Mesenchymal stem cell (in vitro differentiated cells and primary cell): Measurements from ENCODE around the gene SORCS3.

ENCODE experiments used
- DNase-seq: peaks from one replicate; pipeline ENCODE4 v3.0.0-alpha.2; 2013
- H2AFZ ChIP-seq: one replicate; pipeline ENCODE4 v1.6.1; 2013; ENCODE audit warnings: low read depth, mild to moderate bottlenecking, control low read depth, inconsistent platforms, low read length, moderate library complexity
- H2AK5ac ChIP-seq: 2 replicates; pipeline ENCODE4 v1.6.1; 2013; ENCODE audit warnings: low read length, moderate library complexity, mild to moderate bottlenecking, inconsistent platforms; ENCODE audit not compliant: severe bottlenecking
- H2BK120ac ChIP-seq: one replicate; pipeline ENCODE4 v1.6.1; 2013; ENCODE audit warnings: low read depth, mild to moderate bottlenecking, inconsistent platforms, low read length, moderate library complexity
- H2BK12ac ChIP-seq, 2 experiments: one replicate each; pipeline ENCODE4 v1.6.1; 2013; ENCODE audit warnings: inconsistent platforms in 2 of 2, low read length in 2 of 2, mild to moderate bottlenecking in 2 of 2, moderate library complexity in 2 of 2, control low read depth in 1 of 2
- H2BK15ac ChIP-seq: one replicate; pipeline ENCODE4 v1.6.1; 2013; ENCODE audit warnings: mild to moderate bottlenecking, low read depth, inconsistent platforms; ENCODE audit not compliant: poor library complexity, severe bottlenecking
- H2BK5ac ChIP-seq: 2 replicates; pipeline ENCODE4 v1.6.1; 2013; ENCODE audit warnings: low read depth, mild to moderate bottlenecking, low read length, control low read depth, inconsistent platforms; ENCODE audit not compliant: poor library complexity, severe bottlenecking
- H3K14ac ChIP-seq, 2 experiments: one replicate each; pipeline ENCODE4 v1.6.1; 2013; ENCODE audit warnings: inconsistent platforms in 2 of 2, low read length in 2 of 2, control low read depth in 1 of 2, mild to moderate bottlenecking in 1 of 2, moderate library complexity in 1 of 2
- H3K18ac ChIP-seq, 2 experiments: one replicate each; pipeline ENCODE4 v1.6.1; 2013; ENCODE audit warnings: inconsistent platforms in 2 of 2, low read length in 2 of 2, control low read depth in 1 of 2, low read depth in 1 of 2, mild to moderate bottlenecking in 1 of 2
- H3K23ac ChIP-seq, 2 experiments: one replicate each; pipeline ENCODE4 v1.6.1; 2013; ENCODE audit warnings: inconsistent platforms in 2 of 2, low read length in 2 of 2, mild to moderate bottlenecking in 2 of 2, moderate library complexity in 2 of 2, control low read depth in 1 of 2
- H3K27ac ChIP-seq: 2 replicates; pipeline ENCODE4 v1.5.1; 2013; ENCODE audit warnings: mild to moderate bottlenecking, moderate library complexity, low read length, control low read depth, inconsistent platforms; ENCODE audit not compliant: poor library complexity, severe bottlenecking
- H3K27me3 ChIP-seq, 2 experiments: 2 replicates each; pipeline versions ENCODE4 v1.6.1 to v1.7.0; 2013; ENCODE audit warnings: low read length in 2 of 2, mild to moderate bottlenecking in 2 of 2, moderate library complexity in 2 of 2, control low read depth in 1 of 2, inconsistent platforms in 1 of 2; ENCODE audit not compliant: control insufficient read depth in 1 of 2, insufficient read depth in 1 of 2
- H3K36me3 ChIP-seq, 2 experiments: 2 replicates each; pipeline versions ENCODE4 v1.6.1 to v1.7.0; 2013; ENCODE audit warnings: low read length in 2 of 2, control low read depth in 1 of 2, inconsistent platforms in 1 of 2, low read depth in 1 of 2, mild to moderate bottlenecking in 1 of 2; ENCODE audit not compliant: insufficient read depth in 2 of 2, control insufficient read depth in 1 of 2
- H3K4ac ChIP-seq, 2 experiments: one replicate each; pipeline ENCODE4 v1.6.1; 2013; ENCODE audit warnings: inconsistent platforms in 2 of 2, low read length in 2 of 2, mild to moderate bottlenecking in 2 of 2, moderate library complexity in 2 of 2, control low read depth in 1 of 2, low read depth in 1 of 2
- H3K4me1 ChIP-seq: 2 replicates; pipeline ENCODE4 v1.6.1; 2013; ENCODE audit warnings: low read depth, low read length, control low read depth; ENCODE audit not compliant: control insufficient read depth, insufficient read depth
- H3K4me2 ChIP-seq: 2 replicates; pipeline ENCODE4 v1.6.1; 2013; ENCODE audit warnings: low read length, mild to moderate bottlenecking, inconsistent platforms; ENCODE audit not compliant: poor library complexity, severe bottlenecking
- H3K4me3 ChIP-seq, 2 experiments: 2 replicates each; pipeline versions ENCODE4 v1.5.1 to v1.7.0; 2013; ENCODE audit warnings: low read length in 2 of 2, mild to moderate bottlenecking in 2 of 2, control low read depth in 1 of 2, low read depth in 1 of 2; ENCODE audit not compliant: insufficient read depth in 1 of 2
- H3K79me1 ChIP-seq: replicated peaks from 2 replicates; pipeline ENCODE4 v1.6.1; 2013; ENCODE audit warnings: mild to moderate bottlenecking, control low read depth, low read length, inconsistent platforms; ENCODE audit not compliant: poor library complexity, severe bottlenecking
- H3K9ac ChIP-seq: 2 replicates; pipeline ENCODE4 v1.7.0; 2013; ENCODE audit warnings: mild to moderate bottlenecking, low read length, moderate library complexity
- H3K9me3 ChIP-seq: 2 replicates; pipeline ENCODE4 v1.7.0; 2013; ENCODE audit warnings: mild to moderate bottlenecking, low read length; ENCODE audit not compliant: control insufficient read depth
- H4K8ac ChIP-seq: one replicate; pipeline ENCODE4 v1.6.1; 2013; ENCODE audit warnings: inconsistent platforms, mild to moderate bottlenecking, low read length, moderate library complexity
- H4K91ac ChIP-seq: one replicate; pipeline ENCODE4 v1.6.1; 2013; ENCODE audit warnings: mild to moderate bottlenecking, low read length, inconsistent platforms
- WGBS: methylation state at CpG from one replicate; pipeline ENCODE4 v1.1.7; 2013; ENCODE audit warnings: mixed read lengths; 5-methylcytosine and 5-hydroxymethylcytosine counted together

Gene SORCS3

DNA sequence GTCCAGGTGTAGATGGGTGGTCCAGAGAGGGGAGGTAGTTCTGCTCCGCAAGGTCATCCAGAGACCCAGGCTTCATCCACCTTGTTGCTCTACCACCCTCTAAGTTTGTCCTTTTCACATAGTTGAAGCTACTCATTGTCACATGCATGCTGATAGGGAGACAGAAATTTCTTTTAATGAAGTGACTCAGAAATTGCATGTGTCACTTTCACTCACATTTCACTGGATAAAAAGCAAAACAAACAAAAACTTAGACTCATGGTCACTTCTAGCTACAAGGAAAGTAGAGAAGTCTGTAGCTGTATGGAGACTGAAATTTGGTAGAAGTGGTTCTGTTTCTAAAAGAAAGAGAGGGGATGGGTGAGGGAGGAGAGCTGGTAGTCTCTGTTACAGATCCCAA is 161.9 kb downstream of the SORCS3 start:
- H3K79me1 ChIP-seq, result no peaks in the 10 kb centered on the region
- H3K4me3 ChIP-seq, result no peak overlapping the region
- no peak overlapping the region for H3K4ac ChIP-seq
- no peak for DNase-seq
- H3K9me3 ChIP-seq, result no peaks in the 10 kb centered on the region
- no peak overlapping the region for H4K91ac ChIP-seq
- H3K36me3 ChIP-seq, result no peaks in the 10 kb centered on the region
- H3K4me1 ChIP-seq, result no peaks in the 10 kb centered on the region
- no peak overlapping the region for H2BK5ac ChIP-seq
- H3K18ac ChIP-seq, result no peak overlapping the region
- no peak overlapping the region for H2AK5ac ChIP-seq
- H3K9ac ChIP-seq, result no peak overlapping the region
- no peak overlapping the region for H2BK120ac ChIP-seq
- H2BK12ac ChIP-seq, result no peak overlapping the region
- H4K8ac ChIP-seq, result no peak overlapping the region
- no peak overlapping the region for H3K14ac ChIP-seq
- no peak overlapping the region for H2AFZ ChIP-seq
- no peak overlapping the region for H3K27ac ChIP-seq
- H2BK15ac ChIP-seq, result no peak overlapping the region
- no peak overlapping the region for H3K23ac ChIP-seq
- WGBS, result 100% methylated on average over 1 of the region's 1 CpG
- H3K4me2 ChIP-seq, result no peak overlapping the region
- no peaks in the 10 kb centered on the region for H3K27me3 ChIP-seq

DNA sequence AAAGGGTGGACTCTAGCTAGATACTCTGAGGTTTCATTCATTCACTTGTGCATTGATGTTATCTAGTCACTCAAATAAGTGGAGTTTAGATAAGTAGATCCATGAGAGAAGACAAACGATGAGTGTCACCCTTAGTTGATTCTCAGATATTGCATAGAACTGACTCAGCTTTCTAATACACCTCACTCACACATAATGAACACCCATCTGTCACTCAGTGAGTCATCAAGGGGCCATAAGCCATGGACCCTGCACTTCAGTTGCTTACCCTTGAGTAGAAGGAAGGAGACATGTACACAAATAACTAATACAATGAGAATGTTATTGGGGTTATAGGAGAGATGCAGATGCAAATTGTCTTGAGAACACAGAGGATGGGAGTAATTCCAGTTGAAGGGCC is 163.8 kb downstream of the SORCS3 start:
- H3K4me2 ChIP-seq, result no peak overlapping the region
- H3K14ac ChIP-seq, result no peak overlapping the region
- no peak overlapping the region for H2BK15ac ChIP-seq
- H3K27ac ChIP-seq, result no peak overlapping the region
- H2BK5ac ChIP-seq, result no peak overlapping the region
- H3K27me3 ChIP-seq, result no peaks in the 10 kb centered on the region
- H3K9ac ChIP-seq, result no peak overlapping the region
- H3K4me1 ChIP-seq, result no peaks in the 10 kb centered on the region
- H3K23ac ChIP-seq, result no peak overlapping the region
- 60% methylated on average over 1 of the region's 1 CpG for WGBS
- H2BK12ac ChIP-seq, result no peak overlapping the region
- H2AK5ac ChIP-seq, result no peak overlapping the region
- DNase-seq, result no peak
- no peak overlapping the region for H4K91ac ChIP-seq
- no peaks in the 10 kb centered on the region for H3K36me3 ChIP-seq
- no peaks in the 10 kb centered on the region for H3K9me3 ChIP-seq
- H2BK120ac ChIP-seq, result no peak overlapping the region
- no peak overlapping the region for H4K8ac ChIP-seq
- H3K4ac ChIP-seq, result no peak overlapping the region
- H2AFZ ChIP-seq, result no peak overlapping the region
- H3K4me3 ChIP-seq, result no peak overlapping the region
- H3K18ac ChIP-seq, result no peak overlapping the region
- H3K79me1 ChIP-seq, result no peaks in the 10 kb centered on the region

DNA sequence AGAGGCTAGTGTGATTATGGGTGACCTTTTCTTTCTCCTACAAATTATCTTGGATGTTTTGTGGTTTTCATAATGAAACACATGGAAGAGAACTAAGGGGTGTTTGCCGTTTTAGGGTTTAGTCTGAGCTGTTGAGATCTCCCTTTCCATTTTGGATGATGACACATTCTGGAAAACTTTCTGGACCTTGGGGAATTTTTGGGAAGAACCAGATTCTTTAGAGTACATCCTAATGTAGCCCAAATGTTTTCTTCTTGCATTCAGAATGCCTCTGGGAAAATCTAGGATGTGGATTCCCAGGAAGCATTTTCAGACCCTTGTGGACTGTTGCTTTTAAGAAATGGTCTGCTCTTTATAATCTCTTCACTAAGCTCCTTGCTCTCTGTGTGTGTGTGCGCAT is 165.7 kb downstream of the SORCS3 start:
- no peak overlapping the region for H3K23ac ChIP-seq

DNA sequence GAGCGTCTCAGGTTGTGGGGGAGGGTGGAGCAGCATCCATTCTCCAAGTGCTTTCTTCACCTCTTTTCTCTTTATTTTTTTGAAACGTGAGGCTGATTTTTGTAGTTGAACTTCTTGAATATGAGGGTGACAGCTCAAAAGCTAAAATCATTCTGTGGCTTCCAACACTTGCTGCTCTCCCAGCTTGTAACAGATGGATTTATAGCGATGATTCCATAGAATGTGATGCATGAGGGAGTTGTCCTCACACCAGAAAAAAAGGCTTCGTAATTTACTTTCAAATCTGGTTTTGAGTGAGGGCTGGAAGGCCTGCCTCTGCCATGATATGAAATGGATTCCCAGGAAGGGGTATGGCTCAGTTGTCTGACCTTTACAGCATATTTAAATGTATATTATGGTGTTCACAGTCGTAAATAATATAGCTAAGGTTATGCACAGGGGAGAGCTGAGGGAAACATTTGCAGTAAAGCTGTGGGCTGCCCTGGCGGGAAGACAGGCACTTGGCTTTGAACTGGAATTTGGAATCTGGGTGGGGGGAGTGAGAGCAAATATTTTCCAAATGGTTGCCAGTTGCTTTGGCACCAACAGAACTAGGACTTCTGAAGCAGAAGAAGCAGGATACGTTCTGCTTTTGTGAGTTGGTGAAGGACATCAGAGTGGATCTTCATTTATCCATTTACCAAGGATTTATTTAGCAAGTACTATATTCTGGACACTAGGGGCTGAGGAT is 166.7 kb downstream of the SORCS3 start:
- Histone ChIP-seq H3K9me3 (no peaks in the 10 kb centered on the region), H4K91ac (no peak overlapping the region), H2AK5ac (no peak overlapping the region), H3K18ac (no peak overlapping the region), H3K4me2 (no peak overlapping the region), H2BK12ac (no peak overlapping the region), H3K4me3 (no peak overlapping the region), H3K4me1 (no peaks in the 10 kb centered on the region), H3K9ac (no peak overlapping the region), H3K79me1 (no peaks in the 10 kb centered on the region), H3K27me3 (no peaks in the 10 kb centered on the region), H3K27ac (no peak overlapping the region), H3K4ac (no peak overlapping the region), H3K14ac (no peak overlapping the region), H2BK15ac (no peak overlapping the region), H4K8ac (no peak overlapping the region), H2BK120ac (no peak overlapping the region), H2AFZ (no peak overlapping the region), H3K23ac (no peak overlapping the region), H2BK5ac (no peak overlapping the region), H3K36me3 (no peaks in the 10 kb centered on the region)
- 68% methylated on average over 5 of the region's 7 CpGs for WGBS
- DNase-seq, result no peak

More for the DNA sequence above, 165.7 kb downstream of the SORCS3 start:
- Histone ChIP-seq H3K27ac (no peak overlapping the region), H2BK15ac (no peak overlapping the region), H3K9me3 (no peaks in the 10 kb centered on the region), H3K4me1 (no peaks in the 10 kb centered on the region), H3K4me3 (no peak overlapping the region), H3K27me3 (no peaks in the 10 kb centered on the region), H4K8ac (no peak overlapping the region), H2BK120ac (no peak overlapping the region), H3K36me3 (no peaks in the 10 kb centered on the region), H2AFZ (no peak overlapping the region), H2AK5ac (no peak overlapping the region), H3K4ac (no peak overlapping the region), H3K9ac (no peak overlapping the region), H2BK5ac (no peak overlapping the region), H2BK12ac (no peak overlapping the region), H3K14ac (no peak overlapping the region), H4K91ac (no peak overlapping the region), H3K18ac (no peak overlapping the region), H3K4me2 (no peak overlapping the region), H3K79me1 (no peaks in the 10 kb centered on the region)
- DNase-seq, result no peak
- WGBS, result 67% methylated on average over 2 of the region's 2 CpGs
